ENCODE measurements around the gene CHRNE. TPM values are rescaled to one million over a fixed set of nuclear protein-coding genes. Genes with fewer than 3 reads are reported as not detected.

CHRNE gene
- total RNA-seq, 1 experiment from 2014 or later = 0.31 TPM

GRCh38 chr17:4856271-4856936, 46.5 kb downstream of the CHRNE start:
- Histone ChIP-seq H3K23ac (ENCODE audit: insufficient read length, low read depth, low read length) (no peak overlapping the region), H3K27ac (ENCODE audit: insufficient read length, low read depth, low read length) (no peak overlapping the region), H4K5ac (ENCODE audit: insufficient read length, low read depth, low read length) (no peak overlapping the region), H3K9me3 (ENCODE audit: control insufficient read depth, low read depth, low read length) (no peaks in the 10 kb centered on the region), H4K91ac (ENCODE audit: insufficient read length, low read depth, low read length) (no peak overlapping the region), H3K4ac (ENCODE audit: low read depth, low read length) (no peak overlapping the region), H3K79me1 (ENCODE audit: insufficient read depth, low read depth, low read length, poor library complexity, severe bottlenecking) (no peaks in the 10 kb centered on the region), H3K4me1 (ENCODE audit: insufficient read depth, low read length) (peaks cover 21% of the 10 kb centered on the region; the same call in 1 of the 2 replicates), H2AFZ (ENCODE audit: low read length) (no peak overlapping the region), H4K8ac (replicated peaks; ENCODE audit: insufficient read length, low read depth, low read length) (no peak overlapping the region), H2BK5ac (ENCODE audit: insufficient read length, low read length) (no peak overlapping the region), H4K20me1 (ENCODE audit: control insufficient read depth, insufficient read depth, insufficient read length) (no peaks in the 10 kb centered on the region), H3K4me2 (ENCODE audit: insufficient read depth, insufficient read length, low read length) (no peak overlapping the region), H2AK5ac (ENCODE audit: insufficient read length, low read length) (no peak overlapping the region), H2BK120ac (ENCODE audit: low read depth, low read length, poor library complexity, severe bottlenecking) (no peak overlapping the region), H3K79me2 (ENCODE audit: insufficient read depth, low read length) (no peaks in the 10 kb centered on the region), H3K27me3 (ENCODE audit: insufficient read depth, low read length) (no peaks in the 10 kb centered on the region; the same call in 1 of the 2 replicates), H2BK20ac (ENCODE audit: low read depth, low read length, poor library complexity, severe bottlenecking) (no peak overlapping the region), H3K23me2 (ENCODE audit: insufficient read length, low read depth, low read length, poor library complexity, severe bottlenecking) (no peaks in the 10 kb centered on the region), H2BK12ac (ENCODE audit: insufficient read length, low read depth, low read length) (no peak overlapping the region), H2BK15ac (ENCODE audit: low read depth, low read length) (no peak overlapping the region), H3K9ac (ENCODE audit: extremely low read depth, insufficient read length, low read length) (no peak overlapping the region), H3K56ac (ENCODE audit: insufficient read length, low read depth, low read length) (no peak overlapping the region), H3T11ph (ENCODE audit: low read length) (no peak overlapping the region), H3K18ac (ENCODE audit: insufficient read length, low read depth, low read length) (no peak overlapping the region), H3K14ac (ENCODE audit: insufficient read depth, low read length) (no peak overlapping the region)
- H3K9me3 Mint-ChIP-seq = no peaks in the 10 kb centered on the region
- peak overlapping the region; percentile 15 to 77 (median 54); a peak in 6 of 7 replicates for H3K27ac Mint-ChIP-seq
- peak overlapping the region in 1 of 2 experiments; percentile 3; a peak in 2 of 5 replicates for H3K4me3 Mint-ChIP-seq
- no peak for DNase-seq
- H3K27me3 Mint-ChIP-seq (ENCODE audit: low read depth) = no peaks in the 10 kb centered on the region
- H3K4me1 Mint-ChIP-seq = peaks cover 66 to 68% of the 10 kb centered on the region in 2 experiments
- H3K36me3 Mint-ChIP-seq (ENCODE audit: insufficient read depth in 1 of 3, low read depth in 3 of 3) = peaks cover 0 to 17% (median 5%) of the 10 kb centered on the region in 3 experiments; a peak in 4 of 7 replicates
- no peak for TF ChIP-seq CTCF (conservative IDR thresholded peaks at IDR 0.05)
- 97% methylated on average over 3 of the region's 17 CpGs for WGBS (ENCODE audit: extremely low coverage, insufficient read length, low lambda C conversion rate)

Measured in H9 (cell line).